Neural progenitor cell (in vitro differentiated cells): ENCODE data around the gene CHMP4A. TPM values are rescaled to one million over a fixed set of nuclear protein-coding genes. Genes with fewer than 3 reads are reported as not detected.

Experiments
- DNase-seq: peaks from one replicate; pipeline ENCODE4 v3.0.0-alpha.2; 2016; ENCODE audit warnings: low spot score
- H2AFZ ChIP-seq: fragments of 200-600 bp; sonication (generic); replicated peaks from 2 replicates; pipeline ENCODE4 v1.6.1; 2016; ENCODE audit warnings: antibody characterized with exemption
- H3F3A ChIP-seq: fragments of 200-600 bp; sonication (generic); 2 replicates; pipeline ENCODE4 v1.6.1; 2016; ENCODE audit warnings: antibody characterized with exemption, low read depth
- H3K27ac ChIP-seq: fragments of 200-600 bp; sonication (generic); 2 replicates; pipeline ENCODE4 v1.5.1; 2016; ENCODE audit warnings: mild to moderate bottlenecking
- H3K27me3 ChIP-seq: fragments of 200-600 bp; sonication (generic); 2 replicates; pipeline ENCODE4 v1.6.1; 2016; ENCODE audit warnings: mild to moderate bottlenecking, moderate library complexity
- H3K36me3 ChIP-seq: fragments of 200-600 bp; sonication (generic); 2 replicates; pipeline ENCODE4 v1.5.1; 2016
- H3K4me1 ChIP-seq: fragments of 200-600 bp; sonication (generic); 2 replicates; pipeline ENCODE4 v1.6.1; 2016; ENCODE audit warnings: mixed run types
- H3K4me2 ChIP-seq: fragments of 200-600 bp; sonication (generic); 2 replicates; pipeline ENCODE4 v1.6.1; 2016
- H3K4me3 ChIP-seq: fragments of 200-600 bp; sonication (generic); 2 replicates; pipeline ENCODE4 v1.5.1; 2016
- H3K79me2 ChIP-seq: fragments of 200-600 bp; sonication (generic); 2 replicates; pipeline ENCODE4 v1.6.1; 2016; ENCODE audit warnings: low read depth
- H3K9ac ChIP-seq: fragments of 200-600 bp; sonication (generic); 2 replicates; pipeline ENCODE4 v1.6.1; 2016
- H3K9me3 ChIP-seq: fragments of 200-600 bp; sonication (generic); 2 replicates; pipeline ENCODE4 v1.5.1; 2016; ENCODE audit warnings: low read depth
- H4K20me1 ChIP-seq: fragments of 200-600 bp; sonication (generic); 2 replicates; pipeline ENCODE4 v1.6.1; 2016; ENCODE audit warnings: low read depth
- H3K27ac Mint-ChIP-seq: 3 replicates; pipeline ENCODE4 v1.8.0; 2021; ENCODE audit warnings: mixed read lengths
- H3K27me3 Mint-ChIP-seq: 2 replicates; pipeline ENCODE4 v1.8.0; 2022; ENCODE audit warnings: low read depth, mild to moderate bottlenecking, inconsistent platforms, moderate library complexity, mixed read lengths; ENCODE audit not compliant: insufficient read depth
- H3K36me3 Mint-ChIP-seq: 3 replicates; pipeline ENCODE4 v1.8.0; 2021; ENCODE audit warnings: mixed read lengths
- H3K4me1 Mint-ChIP-seq: 3 replicates; pipeline ENCODE4 v1.8.0; 2021; ENCODE audit warnings: mixed read lengths
- H3K4me3 Mint-ChIP-seq: 3 replicates; pipeline ENCODE4 v1.8.0; 2021; ENCODE audit warnings: mild to moderate bottlenecking, moderate library complexity, mixed read lengths
- H3K9me3 Mint-ChIP-seq: 3 replicates; pipeline ENCODE4 v1.8.0; 2020; ENCODE audit warnings: mixed read lengths
- EZH2 ChIP-seq: fragments of 200-600 bp; sonication (generic); IDR thresholded peaks from 2 replicates; pipeline ENCODE4 v1.6.1; 2017; ENCODE audit warnings: antibody characterized with exemption, mild to moderate bottlenecking, moderate library complexity
- EZH2phosphoT487 ChIP-seq: fragments of 200-600 bp; sonication (generic); IDR thresholded peaks from 2 replicates; pipeline ENCODE4 v1.6.1; 2017; ENCODE audit warnings: antibody characterized with exemption
- total RNA-seq: library from RNA; depleted of rRNA; stranded (reverse); fragments of >200 nt; gene quantifications from 2 replicates; pipeline ENCODE4 v1.2.3, GENCODE V29; 2015; ENCODE audit warnings: low replicate concordance
- TF ChIP-seq, protein P1 (sequence below): fragments of 200-600 bp; sonication (generic); IDR thresholded peaks from 2 replicates; pipeline ENCODE4 v1.5.1; 2017; ENCODE audit warnings: antibody characterized with exemption, mild to moderate bottlenecking

CHMP4A gene
- total RNA-seq, 1 donor from 2014 or later, result 35.3 TPM

DNA sequence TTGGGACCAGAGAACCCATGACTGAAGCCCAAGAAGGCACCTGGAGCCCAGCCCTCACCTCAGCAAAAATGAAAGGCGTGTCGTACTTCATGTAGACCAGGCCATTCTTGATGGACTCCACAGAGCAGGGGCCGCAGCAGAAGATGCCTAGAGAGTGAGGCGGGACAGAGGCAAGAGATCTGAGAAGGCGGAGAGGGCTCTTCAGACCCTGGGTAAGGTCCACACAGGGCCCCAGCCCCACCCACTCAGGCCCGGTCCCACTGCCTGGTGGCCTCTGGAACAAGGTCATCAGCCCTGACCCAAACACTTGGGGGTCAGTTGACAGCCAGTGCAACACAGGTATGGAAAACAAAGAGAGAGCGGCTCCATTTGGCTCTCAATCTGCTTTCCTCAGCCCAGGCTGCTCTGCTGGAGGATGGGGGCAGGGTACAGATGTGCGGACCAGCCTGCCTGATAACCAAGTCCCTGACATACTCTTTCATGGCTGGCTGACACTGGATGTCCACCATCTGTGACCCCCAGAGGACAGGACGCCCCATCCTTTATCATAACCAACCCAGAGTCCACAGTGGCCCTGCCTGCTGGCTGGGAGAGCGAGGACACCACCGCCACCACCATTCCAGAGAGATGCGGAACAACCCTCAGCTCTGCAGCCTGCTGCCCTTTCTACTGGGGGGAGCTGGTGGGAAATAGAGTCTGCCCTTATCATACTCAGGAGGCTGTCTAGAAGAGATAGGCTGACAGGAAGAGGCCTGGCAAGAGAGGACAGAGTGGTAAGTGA, 42.8 kb upstream of the CHMP4A start:
- Mint-ChIP-seq H3K27ac (no peak overlapping the region), H3K36me3 (no peaks in the 10 kb centered on the region)
- H3K27me3 ChIP-seq, result no peaks in the 10 kb centered on the region

DNA sequence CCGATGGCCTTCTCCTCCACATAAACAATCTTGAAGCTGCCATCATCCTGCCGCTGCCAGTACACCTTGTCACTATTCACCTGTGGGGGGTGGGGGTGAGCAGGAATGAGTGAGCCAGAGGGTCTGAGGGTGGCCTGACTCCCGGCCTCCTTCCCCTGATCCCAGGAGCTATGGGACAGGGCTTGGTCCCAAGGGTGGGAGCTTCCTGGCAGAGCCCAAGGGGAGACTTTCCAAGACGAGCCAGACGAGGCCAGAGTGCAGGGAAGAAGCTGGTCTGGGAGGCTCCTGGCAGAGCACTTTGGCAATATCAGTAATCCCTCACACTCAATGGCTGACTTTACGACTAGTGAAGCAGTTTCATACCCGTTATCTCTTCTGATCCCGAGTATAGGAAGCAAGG, 42.1 kb upstream of the CHMP4A start:
- Mint-ChIP-seq H3K4me3 (no peak overlapping the region), H3K27me3 (peaks cover 2% of the 10 kb centered on the region)
- no peaks in the 10 kb centered on the region for H3K36me3 ChIP-seq

More for the DNA sequence above, 42.8 kb upstream of the CHMP4A start:
- H3K79me2 ChIP-seq, result no peaks in the 10 kb centered on the region
- H3K9ac ChIP-seq, result no peak overlapping the region
- no peaks in the 10 kb centered on the region for H3K4me1 ChIP-seq
- no peaks in the 10 kb centered on the region for H3F3A ChIP-seq
- H3K9me3 ChIP-seq, result no peaks in the 10 kb centered on the region
- no peak overlapping the region for H3K4me3 Mint-ChIP-seq
- H3K4me1 Mint-ChIP-seq, result no peaks in the 10 kb centered on the region
- H4K20me1 ChIP-seq, result no peaks in the 10 kb centered on the region
- no peak overlapping the region for H2AFZ ChIP-seq
- H3K27me3 Mint-ChIP-seq, result peaks cover 2% of the 10 kb centered on the region
- H3K9me3 Mint-ChIP-seq, result no peaks in the 10 kb centered on the region
- no peaks in the 10 kb centered on the region for H3K36me3 ChIP-seq
- no peak overlapping the region for H3K4me3 ChIP-seq
- no peak overlapping the region for H3K4me2 ChIP-seq
- no peak for DNase-seq
- TF ChIP-seq, protein P1, sequence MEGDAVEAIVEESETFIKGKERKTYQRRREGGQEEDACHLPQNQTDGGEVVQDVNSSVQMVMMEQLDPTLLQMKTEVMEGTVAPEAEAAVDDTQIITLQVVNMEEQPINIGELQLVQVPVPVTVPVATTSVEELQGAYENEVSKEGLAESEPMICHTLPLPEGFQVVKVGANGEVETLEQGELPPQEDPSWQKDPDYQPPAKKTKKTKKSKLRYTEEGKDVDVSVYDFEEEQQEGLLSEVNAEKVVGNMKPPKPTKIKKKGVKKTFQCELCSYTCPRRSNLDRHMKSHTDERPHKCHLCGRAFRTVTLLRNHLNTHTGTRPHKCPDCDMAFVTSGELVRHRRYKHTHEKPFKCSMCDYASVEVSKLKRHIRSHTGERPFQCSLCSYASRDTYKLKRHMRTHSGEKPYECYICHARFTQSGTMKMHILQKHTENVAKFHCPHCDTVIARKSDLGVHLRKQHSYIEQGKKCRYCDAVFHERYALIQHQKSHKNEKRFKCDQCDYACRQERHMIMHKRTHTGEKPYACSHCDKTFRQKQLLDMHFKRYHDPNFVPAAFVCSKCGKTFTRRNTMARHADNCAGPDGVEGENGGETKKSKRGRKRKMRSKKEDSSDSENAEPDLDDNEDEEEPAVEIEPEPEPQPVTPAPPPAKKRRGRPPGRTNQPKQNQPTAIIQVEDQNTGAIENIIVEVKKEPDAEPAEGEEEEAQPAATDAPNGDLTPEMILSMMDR, result no peak
- TF ChIP-seq EZH2 (no peak), EZH2phosphoT487 (no peak)
- no peak overlapping the region for H3K27ac ChIP-seq

DNA sequence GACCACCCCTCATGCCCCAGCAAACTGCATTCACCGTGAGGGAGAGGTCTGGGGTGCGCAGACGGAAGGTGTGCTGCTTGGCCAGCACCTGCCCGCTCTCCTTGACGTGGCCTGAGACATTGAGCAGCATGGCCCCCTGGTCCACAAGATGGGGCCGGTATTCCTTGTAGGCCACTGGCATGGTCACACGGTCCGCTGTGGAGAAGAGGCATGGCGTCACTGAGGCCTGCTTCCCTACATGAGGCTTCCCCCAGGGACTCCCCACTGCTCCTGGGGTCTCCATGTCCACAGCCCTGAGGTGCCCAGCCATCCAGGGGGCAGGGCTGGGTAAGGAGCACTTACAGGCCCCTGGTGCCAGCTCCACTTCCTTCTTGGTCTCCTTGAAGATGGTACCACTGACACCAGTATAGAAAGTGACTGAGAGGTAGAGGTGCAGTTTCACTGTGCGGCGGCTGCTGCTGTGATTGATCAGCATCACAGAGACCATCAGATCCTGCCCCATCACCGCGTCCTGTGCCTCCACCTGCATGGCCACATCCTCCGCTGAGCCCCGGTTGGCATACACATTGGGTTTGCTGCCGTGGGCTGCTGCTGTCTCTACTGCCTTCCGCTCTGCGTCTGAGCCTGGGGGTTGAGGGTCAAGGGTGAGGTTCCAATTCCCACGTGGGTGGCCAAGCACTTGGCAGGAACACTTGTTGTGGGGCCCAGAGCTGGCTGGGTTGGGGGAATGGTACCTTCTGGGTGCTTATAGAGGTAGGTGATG, 41.5 kb upstream of the CHMP4A start:
- Histone ChIP-seq H3K79me2 (no peaks in the 10 kb centered on the region), H3K27ac (no peak overlapping the region), H4K20me1 (no peaks in the 10 kb centered on the region), H3K9me3 (no peaks in the 10 kb centered on the region), H3K27me3 (no peaks in the 10 kb centered on the region), H3K4me3 (no peak overlapping the region), H3K36me3 (no peaks in the 10 kb centered on the region), H2AFZ (no peak overlapping the region), H3K4me2 (no peak overlapping the region), H3K9ac (no peak overlapping the region), H3K4me1 (no peaks in the 10 kb centered on the region), H3F3A (no peaks in the 10 kb centered on the region)
- no peaks in the 10 kb centered on the region for H3K4me1 Mint-ChIP-seq
- no peak overlapping the region for H3K27ac Mint-ChIP-seq
- no peaks in the 10 kb centered on the region for H3K36me3 Mint-ChIP-seq
- H3K4me3 Mint-ChIP-seq, result no peak overlapping the region
- no peak for TF ChIP-seq EZH2phosphoT487
- no peak for TF ChIP-seq EZH2
- TF ChIP-seq, protein P1, result no peak
- H3K27me3 Mint-ChIP-seq, result peaks cover 2% of the 10 kb centered on the region
- no peaks in the 10 kb centered on the region for H3K9me3 Mint-ChIP-seq
- no peak for DNase-seq

More for the DNA sequence above, 42.1 kb upstream of the CHMP4A start:
- Histone ChIP-seq H3F3A (no peaks in the 10 kb centered on the region), H3K79me2 (no peaks in the 10 kb centered on the region), H3K4me1 (no peaks in the 10 kb centered on the region), H3K27me3 (no peaks in the 10 kb centered on the region), H2AFZ (no peak overlapping the region), H3K27ac (no peak overlapping the region), H3K4me3 (no peak overlapping the region), H3K4me2 (no peak overlapping the region), H3K9ac (no peak overlapping the region), H3K9me3 (no peaks in the 10 kb centered on the region), H4K20me1 (no peaks in the 10 kb centered on the region)
- H3K4me1 Mint-ChIP-seq, result no peaks in the 10 kb centered on the region
- no peaks in the 10 kb centered on the region for H3K36me3 Mint-ChIP-seq
- DNase-seq, result no peak
- no peaks in the 10 kb centered on the region for H3K9me3 Mint-ChIP-seq
- no peak overlapping the region for H3K27ac Mint-ChIP-seq
- no peak for TF ChIP-seq EZH2
- TF ChIP-seq EZH2phosphoT487, result no peak
- TF ChIP-seq, protein P1, result no peak
